ENCODE results near the gene CDK14. TPM values are rescaled to one million over a fixed set of nuclear protein-coding genes. Genes with fewer than 3 reads are reported as not detected.

Gene CDK14
- total RNA-seq, 1 donor from 2014 or later: 109 TPM

GRCh38 chr7:90677486-90678404 is 81.6 kb downstream of the CDK14 start:
- no peak for DNase-seq (ENCODE audit: low spot score)

DNA sequence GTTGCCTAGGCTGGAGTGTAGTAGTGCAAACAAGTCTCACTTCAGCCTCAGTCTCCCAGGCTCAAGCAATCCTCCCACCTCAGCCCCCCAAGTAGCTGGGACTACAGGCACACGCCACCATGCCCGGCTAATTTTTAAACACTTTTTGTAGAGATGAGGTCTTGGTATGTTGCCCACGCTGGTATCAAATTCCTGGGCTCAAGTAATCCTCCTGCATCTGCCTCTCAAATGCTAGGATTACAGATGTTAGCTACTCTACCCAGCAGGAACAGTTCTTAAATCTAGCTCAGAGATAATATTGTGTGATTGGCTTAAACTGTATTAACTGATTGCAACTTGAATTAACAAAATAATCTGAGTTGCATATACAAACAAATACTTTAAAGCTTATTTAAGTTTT is 82.9 kb downstream of the CDK14 start:
- DNase-seq (ENCODE audit: low spot score): peak; percentile 38

DNA sequence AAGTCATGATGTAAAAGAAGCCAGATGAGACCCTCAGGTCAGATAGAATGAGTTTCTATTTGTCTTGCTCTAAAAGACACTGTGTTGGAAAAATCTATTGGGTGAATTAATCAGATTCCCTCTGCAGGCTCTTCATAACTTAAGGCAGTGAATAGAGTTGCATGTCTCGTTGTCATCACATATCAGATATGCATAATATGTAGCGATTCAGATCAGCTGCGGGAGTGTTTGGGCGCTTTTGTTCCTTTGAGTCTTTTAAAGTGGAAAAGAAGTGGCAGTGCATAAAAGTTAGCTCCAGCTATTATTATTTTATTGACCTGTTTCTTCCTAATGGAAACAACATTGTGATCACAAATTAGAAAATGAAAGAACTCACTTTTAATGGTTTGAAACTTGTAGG is 84.4 kb downstream of the CDK14 start:
- DNase-seq (ENCODE audit: low spot score): no peak

DNA sequence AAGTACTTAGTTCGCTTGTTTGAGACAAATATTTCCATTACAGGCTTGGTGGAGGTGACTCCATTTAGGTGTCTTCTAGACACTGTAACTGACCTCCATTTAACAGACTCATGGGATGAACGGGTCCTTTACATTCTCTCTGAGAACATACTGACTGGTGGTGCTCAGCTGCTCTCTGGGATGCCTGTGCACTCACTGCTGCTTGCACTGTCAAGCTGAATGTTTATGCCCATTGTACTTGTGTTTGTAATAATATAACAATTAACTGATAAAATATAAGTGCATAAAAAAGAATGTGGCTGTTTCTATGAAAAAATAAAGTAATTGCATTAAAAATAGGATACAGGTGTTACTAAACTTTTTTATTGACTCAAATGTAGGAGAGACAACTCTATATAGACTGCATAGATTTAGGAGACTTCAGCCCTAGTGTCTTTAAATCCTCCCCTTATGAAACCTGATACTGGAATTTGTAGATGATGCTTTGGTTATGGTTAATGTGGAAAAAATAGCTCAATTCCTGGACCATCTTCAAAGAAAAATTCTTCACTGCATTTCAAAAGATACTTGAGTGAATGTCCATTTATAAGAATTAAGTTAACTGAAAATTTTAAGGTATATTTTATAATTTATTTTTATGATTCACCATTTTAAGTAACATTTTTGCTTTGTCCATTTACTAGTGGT is 85.4 kb downstream of the CDK14 start:
- peak; percentile 56 for DNase-seq (ENCODE audit: low spot score)

GRCh38 chr7:90686146-90686545 is 90.0 kb downstream of the CDK14 start:
- DNase-seq (ENCODE audit: low spot score): no peak

DNA sequence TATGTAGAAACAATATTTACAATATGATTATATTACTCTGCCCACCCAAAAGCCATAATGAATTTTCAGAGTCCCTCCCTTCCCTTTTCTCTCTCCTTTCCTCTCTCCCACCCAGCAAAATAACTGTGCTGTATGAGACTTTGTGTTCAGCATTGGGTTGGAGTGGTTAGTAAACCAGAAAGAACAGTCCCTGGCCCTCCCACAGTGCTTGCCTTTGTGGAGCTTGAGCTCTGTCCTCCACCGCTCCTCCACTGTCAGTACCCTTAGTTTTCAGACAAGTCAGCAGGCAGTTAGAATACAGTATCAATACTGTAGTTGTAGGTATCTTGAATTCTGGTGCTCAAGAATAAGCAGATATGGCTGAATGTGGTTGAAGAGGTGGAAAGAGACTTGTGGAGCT is 92.7 kb downstream of the CDK14 start:
- no peak for DNase-seq (ENCODE audit: low spot score)

GRCh38 chr7:90689260-90689659 is 93.1 kb downstream of the CDK14 start:
- DNase-seq (ENCODE audit: low spot score): no peak

DNA sequence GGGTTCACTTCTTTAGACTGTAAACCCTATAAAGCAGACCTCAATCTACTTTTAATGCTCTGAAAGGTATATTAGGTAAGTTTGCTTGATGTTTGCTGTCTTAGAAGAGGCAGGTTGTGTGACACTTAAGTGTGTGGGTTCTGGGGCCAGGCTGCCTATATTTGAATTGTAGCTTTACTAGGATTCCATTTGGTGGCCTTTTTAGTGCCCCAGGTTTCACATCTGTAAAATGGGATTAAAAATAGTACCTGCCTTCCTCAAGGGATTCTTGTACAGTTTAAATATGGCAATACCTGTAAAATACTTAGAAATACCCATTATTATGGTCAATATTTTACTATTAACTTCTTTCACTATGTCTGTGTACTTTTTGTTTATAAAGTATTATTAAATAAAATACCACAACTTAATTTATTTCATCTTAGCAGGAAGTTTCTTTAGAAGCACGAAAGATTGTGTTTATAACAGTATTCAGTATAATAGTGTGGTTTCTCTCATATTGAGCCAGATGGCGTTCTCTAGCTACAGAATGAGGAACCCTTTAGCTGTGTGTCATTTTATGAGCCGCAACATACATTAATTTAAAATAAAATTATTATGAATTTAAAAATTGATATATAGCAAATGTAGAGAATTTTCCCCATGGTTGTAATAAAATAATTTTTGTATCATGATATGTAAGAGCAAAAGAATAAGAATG is 94.2 kb downstream of the CDK14 start:
- no peak for DNase-seq (ENCODE audit: low spot score)

DNA sequence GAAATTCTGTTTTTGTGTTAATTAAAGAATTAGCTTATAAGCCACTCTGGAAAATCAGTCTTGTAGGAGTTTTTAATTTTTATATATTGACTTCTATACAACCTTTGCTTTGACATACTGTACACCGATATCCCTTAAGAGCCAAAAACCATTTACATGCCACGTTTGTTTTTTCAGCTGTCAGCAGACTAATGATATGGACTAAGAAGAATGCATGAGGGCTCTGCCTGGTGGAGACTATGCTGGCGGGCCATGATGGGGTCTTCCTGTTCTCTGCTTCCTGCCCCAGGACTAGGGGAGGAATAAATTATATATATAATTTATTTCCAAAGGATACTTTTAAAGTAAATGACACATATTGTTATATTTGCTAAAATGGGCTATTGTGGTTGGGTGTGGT is 96.3 kb downstream of the CDK14 start:
- DNase-seq (ENCODE audit: low spot score): no peak

GRCh38 chr7:90692947-90693346 is 96.8 kb downstream of the CDK14 start:
- no peak for DNase-seq (ENCODE audit: low spot score)

- no peak for DNase-seq (ENCODE audit: low spot score)
Observed at GRCh38 chr7:90693939-90694338, 97.8 kb downstream of the CDK14 start.

GRCh38 chr7:90698616-90699015 is 102.5 kb downstream of the CDK14 start:
- DNase-seq (ENCODE audit: low spot score): no peak

GRCh38 chr7:90701021-90701420 is 104.9 kb downstream of the CDK14 start:
- no peak for DNase-seq (ENCODE audit: low spot score)

GRCh38 chr7:90701771-90702170 is 105.7 kb downstream of the CDK14 start:
- DNase-seq (ENCODE audit: low spot score): no peak

GRCh38 chr7:90705391-90706071 is 109.4 kb downstream of the CDK14 start:
- no peak for DNase-seq (ENCODE audit: low spot score)

DNA sequence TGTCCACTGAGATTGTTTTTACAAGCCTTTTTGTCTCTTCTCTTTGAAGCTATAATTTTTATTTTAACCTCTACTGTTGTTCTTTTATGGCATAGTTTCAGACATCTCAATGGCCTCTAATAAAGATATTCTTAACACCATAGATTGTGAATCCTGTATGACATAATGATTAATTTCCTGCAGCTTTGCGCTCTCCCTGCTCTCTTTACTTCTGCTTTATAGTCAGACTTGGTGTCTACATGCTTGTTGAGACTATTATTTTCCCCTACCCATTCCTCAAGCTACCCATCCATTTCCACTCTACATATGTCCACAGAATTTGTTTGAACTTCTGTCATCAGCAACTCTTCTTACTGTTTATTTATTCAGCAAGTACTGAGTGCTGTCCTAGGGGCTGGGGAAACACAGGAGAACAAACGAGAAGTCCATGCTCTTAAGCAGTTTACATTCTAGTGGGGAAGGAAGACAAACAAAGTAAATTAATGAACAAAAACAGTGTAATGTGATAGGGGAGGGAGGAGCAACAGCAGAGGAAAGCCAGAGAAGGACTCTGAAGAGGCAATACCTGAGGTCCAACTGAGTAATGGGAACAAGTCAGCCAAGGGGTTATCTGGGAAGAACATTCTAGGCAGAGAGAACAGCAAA is 110.1 kb downstream of the CDK14 start:
- DNase-seq (ENCODE audit: low spot score): no peak

- no peak for DNase-seq (ENCODE audit: low spot score)
Observed at GRCh38 chr7:90708841-90709317, 112.8 kb downstream of the CDK14 start.

DNA sequence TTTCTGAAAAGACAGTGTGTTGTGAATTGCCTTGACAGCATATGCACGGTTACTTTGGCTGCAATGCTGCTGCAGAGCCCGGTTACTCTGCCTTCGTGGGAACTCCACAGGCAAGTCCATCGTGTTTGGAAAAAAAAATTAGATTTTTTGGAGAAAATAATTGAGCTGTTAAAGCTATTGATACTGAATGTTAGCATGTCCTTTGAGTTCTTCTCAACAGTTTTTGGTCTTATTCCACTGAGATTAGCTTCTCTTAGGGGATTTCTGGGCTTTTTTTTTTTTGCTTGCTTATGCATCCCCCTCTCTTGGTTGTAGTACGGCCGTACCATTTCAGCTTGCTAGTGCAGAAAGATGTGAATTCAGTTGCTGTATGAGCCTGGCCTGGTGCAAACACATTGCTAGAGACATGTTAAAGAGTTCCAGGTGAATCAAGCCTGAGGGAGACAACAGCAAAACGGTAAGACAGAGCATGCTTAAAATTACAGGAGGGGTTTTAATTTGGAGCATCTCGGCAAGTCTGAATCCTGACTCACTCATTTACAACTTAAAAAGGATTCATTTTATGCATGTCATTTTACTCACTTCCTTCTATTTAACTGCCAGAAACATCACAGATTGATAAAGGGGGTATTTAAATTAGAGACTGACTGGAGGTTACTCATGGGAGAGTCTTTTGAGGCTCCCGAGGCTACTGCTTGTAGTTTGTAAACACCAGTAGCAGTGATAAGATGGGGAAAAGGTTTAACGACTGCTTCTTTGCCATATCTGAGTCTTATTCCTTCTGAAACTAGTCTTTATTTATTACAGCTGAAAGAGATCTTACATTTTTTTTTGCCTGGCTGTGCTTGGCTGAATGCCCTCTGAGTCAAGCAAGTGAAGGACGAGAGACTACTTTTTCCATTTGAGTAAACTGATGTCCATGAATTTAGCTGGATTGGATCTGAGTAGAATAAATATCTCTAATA is 113.7 kb downstream of the CDK14 start:
- DNase-seq (ENCODE audit: low spot score): peak; percentile 86

- DNase-seq (ENCODE audit: low spot score): no peak
Observed at GRCh38 chr7:90710466-90710850, 114.3 kb downstream of the CDK14 start.

- no peak for DNase-seq (ENCODE audit: low spot score)
Observed at GRCh38 chr7:90713628-90714027, 117.5 kb downstream of the CDK14 start.
